ENCODE results near the gene PDE4D. TPM values are rescaled to one million over a fixed set of nuclear protein-coding genes. Genes with fewer than 3 reads are reported as not detected.

Gene PDE4D
- total and polyA plus RNA-seq, 10 of the 15 experiments (the other 5 are each of a cell fraction or from before 2014, with no cell fraction given), result 0.87 to 4.1 (median 2.2) TPM

- TF ChIP-seq HSF1 (IDR thresholded peaks at IDR 0.05; ENCODE audit: low read depth, low read length) (no peak), IRF3 (IDR thresholded peaks at IDR 0.05) (no peak), E4F1 (IDR thresholded peaks at IDR 0.05; ENCODE audit: borderline replicate concordance, partially characterized antibody) (no peak), WRNIP1 (IDR thresholded peaks at IDR 0.05; ENCODE audit: borderline replicate concordance, low read depth, low read length) (no peak), MXI1 (IDR thresholded peaks at IDR 0.05; ENCODE audit: low read depth, low read length) (no peak)
These were observed 566.1 kb downstream of the PDE4D start (continued) for GRCh38 chr5:59327191-59327980.

DNA sequence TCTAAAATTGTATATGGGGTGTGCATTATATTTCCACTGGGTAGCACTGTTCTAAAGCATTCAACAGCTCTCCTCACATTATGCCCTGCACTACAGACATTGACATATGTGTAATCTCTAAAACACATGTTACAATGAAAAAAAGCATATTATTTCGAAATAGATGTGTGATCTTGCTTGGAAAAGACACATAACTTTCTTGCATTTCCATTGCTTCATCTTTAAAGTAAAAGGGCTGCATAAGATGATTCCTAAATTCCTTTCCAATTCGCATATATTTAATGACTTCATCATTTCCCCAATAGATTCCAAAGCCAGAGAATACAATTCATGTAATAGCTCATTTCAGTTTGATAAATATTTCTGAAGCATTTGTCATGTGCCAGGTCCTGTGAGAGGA is 566.9 kb downstream of the PDE4D start:
- in situ Hi-C loops (cut with MboI) (no loop called here), intact Hi-C loops (cut with micrococcal nuclease; ENCODE audit: unreplicated experiment) (no loop called here)
- FAIRE-seq, result no peak
- 42% methylated on average over 2 of the region's 2 CpGs for WGBS (ENCODE audit: insufficient coverage, insufficient replicate concordance, low lambda C conversion rate, missing lambda C conversion rate)
- BruUV-seq (replicated peaks), result no TSS peak
- Histone ChIP-seq H3K79me2 (ENCODE audit: control insufficient read depth, insufficient read depth, low read length) (no peaks in the 10 kb centered on the region), H3K4me1 (ENCODE audit: control insufficient read depth, insufficient read depth, low read length) (no peaks in the 10 kb centered on the region), H2AFZ (ENCODE audit: control insufficient read depth, low read depth, low read length) (no peak overlapping the region), H3K4me3 (no peak overlapping the region), H3K27me3 (replicated peaks in 1 of 2; ENCODE audit: control insufficient read depth in 2 of 2, insufficient read depth in 2 of 2, low read length in 1 of 2) (no peaks in the 10 kb centered on the region), H3K9me3 (replicated peaks; ENCODE audit: control insufficient read depth, insufficient read depth, low read length) (no peaks in the 10 kb centered on the region), H3K9ac (ENCODE audit: control insufficient read depth, insufficient read depth, low read length) (no peak overlapping the region), H3K4me2 (ENCODE audit: control insufficient read depth, insufficient read depth) (no peak overlapping the region), H3K27ac (ENCODE audit: control insufficient read depth, insufficient read depth) (no peak overlapping the region), H3K36me3 (ENCODE audit: control insufficient read depth in 2 of 2, insufficient read depth in 2 of 2, low read length in 1 of 2) (no peaks in the 10 kb centered on the region), H4K20me1 (ENCODE audit: control insufficient read depth, insufficient read depth) (no peaks in the 10 kb centered on the region)
- ChIA-PET SMC1A (ENCODE audit: uncharacterized antibody, unreplicated experiment) (no interaction called here), RAD21 (ENCODE audit: unreplicated experiment) (no interaction called here), POLR2A (no interaction called here), CTCF (interaction anchor here (1.2 kb wide), 1 partner anchor 71 kb away, joined by 3 read pairs; no protein-coding TSS in a partner anchor)
- no peak for ATAC-seq
- DNase-seq (ENCODE audit: low read depth, low spot score), result no peak
- TF ChIP-seq SUPT20H (IDR thresholded peaks at IDR 0.05; ENCODE audit: borderline replicate concordance, control insufficient read depth, low read depth, low read length) (no peak), BACH1 (IDR thresholded peaks at IDR 0.05; ENCODE audit: borderline replicate concordance) (no peak), MLLT1 (IDR thresholded peaks at IDR 0.05) (no peak), SREBF1 (IDR thresholded peaks at IDR 0.05; ENCODE audit: low read length) (no peak), GABPA (IDR thresholded peaks at IDR 0.05; ENCODE audit: low read depth) (no peak)
- TF ChIP-seq, protein P1, sequence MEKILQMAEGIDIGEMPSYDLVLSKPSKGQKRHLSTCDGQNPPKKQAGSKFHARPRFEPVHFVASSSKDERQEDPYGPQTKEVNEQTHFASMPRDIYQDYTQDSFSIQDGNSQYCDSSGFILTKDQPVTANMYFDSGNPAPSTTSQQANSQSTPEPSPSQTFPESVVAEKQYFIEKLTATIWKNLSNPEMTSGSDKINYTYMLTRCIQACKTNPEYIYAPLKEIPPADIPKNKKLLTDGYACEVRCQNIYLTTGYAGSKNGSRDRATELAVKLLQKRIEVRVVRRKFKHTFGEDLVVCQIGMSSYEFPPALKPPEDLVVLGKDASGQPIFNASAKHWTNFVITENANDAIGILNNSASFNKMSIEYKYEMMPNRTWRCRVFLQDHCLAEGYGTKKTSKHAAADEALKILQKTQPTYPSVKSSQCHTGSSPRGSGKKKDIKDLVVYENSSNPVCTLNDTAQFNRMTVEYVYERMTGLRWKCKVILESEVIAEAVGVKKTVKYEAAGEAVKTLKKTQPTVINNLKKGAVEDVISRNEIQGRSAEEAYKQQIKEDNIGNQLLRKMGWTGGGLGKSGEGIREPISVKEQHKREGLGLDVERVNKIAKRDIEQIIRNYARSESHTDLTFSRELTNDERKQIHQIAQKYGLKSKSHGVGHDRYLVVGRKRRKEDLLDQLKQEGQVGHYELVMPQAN (conservative IDR thresholded peaks at IDR 0.05), result no peak

All from GM12878 (cell line).